Breast epithelium (tissue), 4 donors: ENCODE data around the gene XYLT1. TPM values are rescaled to one million over a fixed set of nuclear protein-coding genes. Genes with fewer than 3 reads are reported as not detected.
"Not testable (repeated sequence)": the region's sequence is repeated elsewhere in the genome, so short reads cannot be mapped to it uniquely, and the experiment has no call there.

ENCODE experiments used
- DNase-seq, 2 donors: peaks; one replicate each; pipeline ENCODE4 v3.0.0-alpha.2; 2019; ENCODE audit warnings: low spot score in 2 of 2
- H3K27ac ChIP-seq, 2 donors: fragments of 200-600 bp; sonication (generic) in 1 of 2; one replicate each; pipeline ENCODE4 v1.5.1; 2016 to 2019; ENCODE audit warnings: mild to moderate bottlenecking in 1 of 2
- H3K27me3 ChIP-seq, 2 donors: fragments of 200-600 bp; sonication (generic) in 1 of 2; one replicate each; pipeline versions ENCODE4 v1.5.1 to v1.6.0; 2017 to 2019; ENCODE audit warnings: control low read depth in 1 of 2, mild to moderate bottlenecking in 1 of 2
- H3K36me3 ChIP-seq: fragments of 200-600 bp; one replicate; pipeline ENCODE4 v1.5.1; 2019
- H3K4me1 ChIP-seq, 2 donors: fragments of 200-600 bp; sonication (generic); one replicate each; pipeline ENCODE4 v1.5.1; 2016 to 2019; ENCODE audit warnings: control low read depth in 1 of 2
- H3K4me3 ChIP-seq, 3 donors: fragments of 200-600 bp; sonication (generic); 1 replicate in 2 of 3; 2 replicates in 1 of 3; pipeline ENCODE4 v1.5.1; 2016 to 2019; ENCODE audit warnings: mild to moderate bottlenecking in 3 of 3, moderate library complexity in 2 of 3
- H3K9me3 ChIP-seq, 2 donors: fragments of 200-600 bp; sonication (generic) in 1 of 2; one replicate each; pipeline ENCODE4 v1.5.1; 2016 to 2019; ENCODE audit warnings: control low read depth in 1 of 2
- POLR2A ChIP-seq: fragments of 450-650 bp; IDR thresholded peaks from one replicate; pipeline ENCODE4 v1.6.1; 2016; ENCODE audit warnings: antibody characterized with exemption, mild to moderate bottlenecking, moderate library complexity
- POLR2AphosphoS5 ChIP-seq, 3 donors: sonication (generic); formaldehyde crosslinking; IDR thresholded peaks; one replicate each; pipeline ENCODE4 v1.6.1; 2017; ENCODE audit warnings: antibody characterized with exemption in 3 of 3
- intact Hi-C: fragments of 100-400 bp; cut with DNase I; formaldehyde crosslinking; loops from one replicate; pipeline ENCODE4 v1.15.1; 2023; ENCODE audit warnings: low total_unique reads
- total RNA-seq, 3 donors: library from RNA; depleted of rRNA; stranded (reverse); fragments of >200 nt; gene quantifications; one replicate each; pipeline ENCODE4 v1.1.0, GENCODE V29; 2016
- TF ChIP-seq, protein P1 (sequence below), 3 donors: fragments of 450-650 bp; IDR thresholded peaks; one replicate each; pipeline ENCODE4 v1.5.1; 2016 to 2017; ENCODE audit warnings: antibody characterized with exemption in 3 of 3, mild to moderate bottlenecking in 3 of 3, moderate library complexity in 3 of 3

Gene XYLT1
- total RNA-seq, 3 donors from 2014 or later = 11.9 to 32.8 (median 13.8) TPM

DNA sequence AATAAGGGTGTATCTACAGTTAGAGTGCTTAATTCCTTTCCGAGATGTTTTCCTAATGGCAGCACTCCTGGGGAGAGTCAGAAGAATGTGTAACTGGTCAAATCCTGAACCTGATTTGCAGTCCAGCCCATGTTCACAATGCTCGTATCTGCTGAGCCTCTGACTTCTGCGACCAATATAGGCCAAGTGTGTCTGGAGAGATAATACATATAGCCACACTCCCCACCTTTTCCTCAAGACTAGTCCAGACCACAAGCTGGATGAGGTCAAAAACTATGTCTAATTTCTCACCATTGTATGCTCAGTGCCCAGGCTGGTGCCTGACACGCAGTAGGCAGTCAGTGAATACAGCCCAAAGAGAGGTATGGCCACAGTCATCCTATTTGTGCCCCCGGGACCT lies 58.0 kb downstream of the XYLT1 start:
- no peaks in the 10 kb centered on the region for H3K9me3 ChIP-seq
- H3K27me3 ChIP-seq = no peaks in the 10 kb centered on the region
- H3K27ac ChIP-seq = peak overlapping the region in 1 of 2 donors; percentile 21
- H3K36me3 ChIP-seq = no peaks in the 10 kb centered on the region
- TF ChIP-seq, protein P1, sequence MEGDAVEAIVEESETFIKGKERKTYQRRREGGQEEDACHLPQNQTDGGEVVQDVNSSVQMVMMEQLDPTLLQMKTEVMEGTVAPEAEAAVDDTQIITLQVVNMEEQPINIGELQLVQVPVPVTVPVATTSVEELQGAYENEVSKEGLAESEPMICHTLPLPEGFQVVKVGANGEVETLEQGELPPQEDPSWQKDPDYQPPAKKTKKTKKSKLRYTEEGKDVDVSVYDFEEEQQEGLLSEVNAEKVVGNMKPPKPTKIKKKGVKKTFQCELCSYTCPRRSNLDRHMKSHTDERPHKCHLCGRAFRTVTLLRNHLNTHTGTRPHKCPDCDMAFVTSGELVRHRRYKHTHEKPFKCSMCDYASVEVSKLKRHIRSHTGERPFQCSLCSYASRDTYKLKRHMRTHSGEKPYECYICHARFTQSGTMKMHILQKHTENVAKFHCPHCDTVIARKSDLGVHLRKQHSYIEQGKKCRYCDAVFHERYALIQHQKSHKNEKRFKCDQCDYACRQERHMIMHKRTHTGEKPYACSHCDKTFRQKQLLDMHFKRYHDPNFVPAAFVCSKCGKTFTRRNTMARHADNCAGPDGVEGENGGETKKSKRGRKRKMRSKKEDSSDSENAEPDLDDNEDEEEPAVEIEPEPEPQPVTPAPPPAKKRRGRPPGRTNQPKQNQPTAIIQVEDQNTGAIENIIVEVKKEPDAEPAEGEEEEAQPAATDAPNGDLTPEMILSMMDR (IDR thresholded peaks at IDR 0.05) = no peak
- TF ChIP-seq POLR2A (no peak), POLR2AphosphoS5 (IDR thresholded peaks at IDR 0.05) (no peak)
- DNase-seq = no peak
- intact Hi-C loops = no loop called here
- H3K4me1 ChIP-seq = no peaks in the 10 kb centered on the region
- H3K4me3 ChIP-seq = no peak overlapping the region

DNA sequence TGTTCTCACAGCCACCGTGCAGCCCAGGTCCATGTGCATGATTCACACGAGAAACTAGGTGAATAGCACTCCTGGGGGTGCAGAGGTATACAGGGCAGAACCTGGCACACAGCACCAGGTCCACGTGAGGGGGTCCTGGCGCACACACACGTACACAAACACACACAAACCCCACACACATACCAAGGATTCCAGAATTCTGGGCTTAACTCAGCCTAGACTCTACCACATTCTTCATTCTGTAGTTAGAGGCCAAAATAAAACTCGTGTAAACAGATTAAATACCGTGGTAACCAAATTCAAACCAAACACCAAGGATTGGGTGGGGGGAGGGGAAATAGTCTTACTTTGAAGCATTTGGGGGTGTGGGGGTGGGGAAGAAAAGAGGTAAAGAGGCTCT lies 58.5 kb downstream of the XYLT1 start:
- no peaks in the 10 kb centered on the region for H3K27me3 ChIP-seq
- peak overlapping the region in 1 of 2 donors; percentile 21 for H3K27ac ChIP-seq
- no peak for DNase-seq
- H3K4me3 ChIP-seq = no peak overlapping the region
- intact Hi-C loops = no loop called here
- no peaks in the 10 kb centered on the region for H3K9me3 ChIP-seq
- H3K36me3 ChIP-seq = no peaks in the 10 kb centered on the region
- no peak for TF ChIP-seq POLR2A
- TF ChIP-seq, protein P1 (IDR thresholded peaks at IDR 0.05) = no peak
- TF ChIP-seq POLR2AphosphoS5 (IDR thresholded peaks at IDR 0.05) = no peak
- no peaks in the 10 kb centered on the region for H3K4me1 ChIP-seq

DNA sequence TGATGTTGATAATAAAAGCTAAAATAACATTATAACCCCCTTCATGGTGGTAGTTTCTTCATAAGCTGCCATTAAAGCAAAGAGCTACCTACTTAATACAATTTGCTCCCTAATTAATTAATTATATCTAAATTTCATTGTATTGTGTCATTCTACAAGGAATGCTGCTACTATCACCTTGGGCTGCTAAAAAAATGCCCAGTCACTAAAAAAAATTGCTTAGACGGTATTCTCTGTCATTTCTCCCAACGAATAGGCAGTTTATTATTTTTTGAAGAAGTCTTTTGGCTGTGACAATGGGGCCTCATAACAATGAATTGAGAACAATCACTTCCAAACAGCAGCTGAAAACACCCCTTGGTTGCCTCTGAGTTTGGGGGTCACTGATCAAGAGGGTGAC lies 59.5 kb downstream of the XYLT1 start:
- intact Hi-C loops = no loop called here
- TF ChIP-seq, protein P1 (IDR thresholded peaks at IDR 0.05) = no peak
- TF ChIP-seq POLR2A = no peak
- no peak for TF ChIP-seq POLR2AphosphoS5 (IDR thresholded peaks at IDR 0.05)

DNA sequence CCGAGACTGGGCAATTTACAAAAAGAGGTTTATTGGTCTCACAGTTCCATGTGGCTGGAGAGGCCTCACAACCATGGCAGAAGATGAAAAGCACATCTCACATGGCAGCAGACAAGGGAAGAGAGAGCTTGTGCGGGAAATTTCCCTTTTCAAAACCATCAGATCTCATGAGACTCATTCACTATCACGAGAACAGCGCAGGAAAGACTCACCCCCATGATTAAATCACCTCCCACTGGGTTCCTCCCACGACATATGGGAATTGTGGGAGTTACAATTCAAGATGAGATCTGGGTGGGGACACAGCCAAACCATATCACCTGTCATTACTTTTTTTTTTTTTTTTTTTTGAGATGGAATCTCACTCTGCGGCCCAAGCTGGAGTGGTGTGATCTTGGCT lies 60.4 kb downstream of the XYLT1 start:
- intact Hi-C loops, DNase-seq, H3K4me3 ChIP-seq, H3K36me3 ChIP-seq, H3K4me1 ChIP-seq, H3K27ac ChIP-seq, H3K9me3 ChIP-seq, H3K27me3 ChIP-seq: not testable (repeated sequence)

More for the DNA sequence above, 59.5 kb downstream of the XYLT1 start:
- H3K4me1 ChIP-seq = no peaks in the 10 kb centered on the region
- no peak overlapping the region for H3K4me3 ChIP-seq
- H3K9me3 ChIP-seq = no peaks in the 10 kb centered on the region
- no peak for DNase-seq
- no peaks in the 10 kb centered on the region for H3K27me3 ChIP-seq
- no peaks in the 10 kb centered on the region for H3K36me3 ChIP-seq
- no peak overlapping the region for H3K27ac ChIP-seq

DNA sequence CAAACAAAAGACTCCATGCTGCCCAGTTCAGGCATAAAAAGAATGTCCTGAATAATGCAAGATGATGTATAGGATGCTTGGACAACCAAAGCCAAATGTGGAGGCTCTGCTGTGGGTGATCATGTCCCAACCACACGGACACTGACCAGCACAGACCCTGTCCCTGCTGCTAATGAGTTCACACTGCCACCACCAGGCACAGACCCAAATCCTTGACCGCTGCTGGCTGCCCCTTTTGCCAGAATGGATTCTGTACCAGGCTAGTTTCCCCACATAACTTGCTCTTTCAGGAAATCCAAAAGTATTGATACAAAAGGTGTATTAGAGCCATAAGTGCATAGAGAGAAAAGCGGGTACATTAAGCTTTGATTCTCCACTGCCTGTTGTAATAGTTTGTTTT lies 60.9 kb downstream of the XYLT1 start:
- no peak for DNase-seq
- peaks cover 2% of the 10 kb centered on the region in 2 donors for H3K4me1 ChIP-seq
- TF ChIP-seq, protein P1 (IDR thresholded peaks at IDR 0.05) = no peak
- no peak for TF ChIP-seq POLR2AphosphoS5 (IDR thresholded peaks at IDR 0.05)
- TF ChIP-seq POLR2A = no peak
- H3K27ac ChIP-seq = no peak overlapping the region
- no peaks in the 10 kb centered on the region for H3K36me3 ChIP-seq
- no peaks in the 10 kb centered on the region for H3K27me3 ChIP-seq
- no peaks in the 10 kb centered on the region for H3K9me3 ChIP-seq
- intact Hi-C loops = no loop called here
- no peak overlapping the region for H3K4me3 ChIP-seq

DNA sequence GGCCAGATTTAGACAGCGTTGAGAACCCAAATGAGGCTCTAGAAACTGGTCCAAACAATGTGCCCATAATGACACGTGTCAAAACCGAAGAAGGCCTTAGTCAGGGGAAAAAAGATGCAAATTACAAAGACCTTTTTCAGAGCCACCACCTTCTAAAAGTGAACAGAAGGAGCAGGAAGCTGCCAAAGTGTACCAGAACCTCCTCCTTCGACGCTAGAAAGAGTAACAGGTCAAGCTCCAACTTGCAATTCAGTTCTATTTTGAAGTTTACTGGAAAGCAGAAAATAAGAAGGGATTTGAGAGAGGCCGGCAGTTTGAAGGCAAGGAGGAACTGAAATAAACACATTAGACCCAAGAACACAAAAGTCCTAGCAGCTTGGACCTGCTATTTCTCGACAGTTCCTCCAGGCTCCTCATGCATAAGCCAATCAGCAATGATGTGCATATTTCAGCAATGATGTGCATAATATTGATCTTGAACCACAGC lies 61.8 kb downstream of the XYLT1 start:
- no peaks in the 10 kb centered on the region for H3K27me3 ChIP-seq
- H3K9me3 ChIP-seq = no peaks in the 10 kb centered on the region
- intact Hi-C loops = no loop called here
- DNase-seq = no peak
- peaks cover 5 to 8% of the 10 kb centered on the region in 2 donors for H3K4me1 ChIP-seq
- H3K36me3 ChIP-seq = no peaks in the 10 kb centered on the region
- no peak overlapping the region for H3K4me3 ChIP-seq
- TF ChIP-seq POLR2AphosphoS5 (IDR thresholded peaks at IDR 0.05) = no peak
- TF ChIP-seq, protein P1 (IDR thresholded peaks at IDR 0.05) = no peak
- no peak for TF ChIP-seq POLR2A
- H3K27ac ChIP-seq = peak overlapping the region in 1 of 2 donors; percentile 21
